ENCODE measurements around the gene HSD17B8.

Gene HSD17B8

DNA sequence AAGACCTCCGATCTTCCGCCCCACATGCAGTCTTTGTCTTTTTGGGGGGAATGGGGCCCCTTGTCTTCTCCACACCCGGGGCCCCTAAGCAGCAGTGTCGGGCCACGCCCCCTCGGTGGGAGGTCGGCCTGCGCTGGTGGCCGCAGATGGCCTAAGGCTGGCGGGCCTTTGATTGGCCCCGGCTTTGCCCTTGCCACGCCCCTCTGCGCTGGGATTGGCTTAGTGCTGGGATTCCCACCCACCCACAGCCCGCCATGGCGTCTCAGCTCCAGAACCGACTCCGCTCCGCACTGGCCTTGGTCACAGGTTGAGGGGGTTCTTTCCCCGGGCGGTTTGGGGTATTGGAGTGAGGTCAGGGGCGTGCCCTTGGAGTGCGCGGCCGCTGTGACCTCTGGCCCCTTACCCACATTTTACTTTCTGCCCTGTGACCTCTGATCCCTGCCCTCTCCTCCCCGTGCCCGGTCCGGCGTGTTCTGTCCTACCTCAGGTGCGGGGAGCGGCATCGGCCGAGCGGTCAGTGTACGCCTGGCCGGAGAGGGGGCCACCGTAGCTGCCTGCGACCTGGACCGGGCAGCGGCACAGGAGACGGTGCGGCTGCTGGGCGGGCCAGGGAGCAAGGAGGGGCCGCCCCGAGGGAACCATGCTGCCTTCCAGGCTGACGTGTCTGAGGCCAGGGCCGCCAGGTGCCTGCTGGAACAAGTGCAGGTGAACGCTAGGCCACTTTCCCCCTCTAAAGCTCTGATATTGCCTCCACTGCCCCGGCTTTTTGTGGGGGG, at the start of gene HSD17B8:
Gene HSD17B8, plus strand, starts transcription at position 241 of the 776 bp plus-strand sequence. Its CDS starts 14 bp downstream, at position 255.
- peak; percentile 95 for DNase-seq (ENCODE audit: low spot score)

GRCh38 chr6:33156561-33156960, 47.9 kb upstream of the HSD17B8 start:
- no peak for DNase-seq (ENCODE audit: low spot score)

GRCh38 chr6:33156964-33157363, 47.5 kb upstream of the HSD17B8 start:
- DNase-seq (ENCODE audit: low spot score) = no peak

GRCh38 chr6:33160096-33160495, 44.4 kb upstream of the HSD17B8 start:
- DNase-seq (ENCODE audit: low spot score) = no peak

- peak; percentile 90 for DNase-seq (ENCODE audit: low spot score)
These were observed 43.6 kb upstream of the HSD17B8 start for GRCh38 chr6:33160728-33161344.

GRCh38 chr6:33161354-33162331, 42.8 kb upstream of the HSD17B8 start:
- DNase-seq (ENCODE audit: low spot score) = peak; percentile 94

DNA sequence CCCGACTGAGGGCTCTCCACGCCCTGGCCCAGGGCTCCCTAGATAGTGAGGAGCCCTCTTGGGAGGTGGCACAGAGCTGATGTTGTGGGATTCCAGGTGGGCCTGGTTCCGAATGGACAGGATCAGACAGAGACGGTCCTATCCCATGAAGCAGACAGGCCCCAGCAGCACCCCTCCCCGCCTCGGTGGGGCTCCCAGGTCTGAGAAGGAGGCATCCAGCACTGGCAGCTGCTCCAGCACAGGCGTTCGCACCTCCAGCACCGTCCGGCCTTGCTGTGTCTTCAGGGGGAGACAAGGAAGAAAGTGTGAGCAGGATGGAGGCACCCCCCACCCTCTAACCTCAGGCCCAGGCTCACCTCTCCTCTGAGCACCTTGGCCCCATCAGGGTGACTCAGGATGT, 40.9 kb upstream of the HSD17B8 start:
- no peak for DNase-seq (ENCODE audit: low spot score)

GRCh38 chr6:33164176-33164575, 40.3 kb upstream of the HSD17B8 start:
- DNase-seq (ENCODE audit: low spot score) = no peak

GRCh38 chr6:33164665-33165373, 39.6 kb upstream of the HSD17B8 start:
- DNase-seq (ENCODE audit: low spot score) = no peak

- no peak for DNase-seq (ENCODE audit: low spot score)
These were observed 38.7 kb upstream of the HSD17B8 start for GRCh38 chr6:33165581-33166258.

DNA sequence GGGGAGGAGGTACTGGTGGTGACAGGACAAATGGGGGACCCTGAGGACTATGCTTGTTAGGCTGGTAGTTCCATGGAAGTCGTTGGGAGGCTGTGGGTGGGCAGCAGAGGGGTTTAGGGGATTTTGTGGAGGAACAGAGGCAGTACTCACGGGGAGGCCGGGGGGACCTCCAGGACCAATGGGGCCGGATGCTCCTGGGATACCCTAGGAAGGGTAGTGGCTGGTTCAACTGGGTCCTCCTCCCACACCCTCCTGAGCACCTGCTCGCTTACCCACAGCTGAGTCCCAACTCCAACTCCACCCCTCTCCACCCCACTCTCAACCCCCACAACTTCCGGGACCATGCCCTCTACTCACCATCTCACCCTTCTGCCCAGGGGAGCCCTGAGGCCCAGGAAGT, 38.1 kb upstream of the HSD17B8 start:
- no peak for DNase-seq (ENCODE audit: low spot score)

DNA sequence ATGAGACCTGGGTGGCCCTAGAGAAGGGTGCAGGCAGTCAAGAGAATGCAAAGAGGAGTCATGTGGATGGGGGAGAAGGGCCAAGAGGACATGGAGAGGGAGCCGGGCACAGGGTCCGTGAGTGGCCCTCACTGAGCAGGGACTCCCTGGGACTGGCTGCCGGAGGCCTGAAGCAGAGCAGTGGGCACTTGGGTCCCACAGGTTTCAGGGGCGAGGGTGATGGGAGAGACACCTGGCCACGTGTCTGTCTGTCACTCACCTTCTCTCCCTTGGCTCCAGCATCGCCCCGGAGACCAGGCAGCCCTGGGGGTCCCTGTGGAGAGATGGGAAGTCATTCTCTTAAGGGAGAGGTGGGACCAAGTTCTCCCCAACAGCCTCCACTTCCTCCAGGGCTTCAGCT, 37.6 kb upstream of the HSD17B8 start:
- no peak for DNase-seq (ENCODE audit: low spot score)

DNA sequence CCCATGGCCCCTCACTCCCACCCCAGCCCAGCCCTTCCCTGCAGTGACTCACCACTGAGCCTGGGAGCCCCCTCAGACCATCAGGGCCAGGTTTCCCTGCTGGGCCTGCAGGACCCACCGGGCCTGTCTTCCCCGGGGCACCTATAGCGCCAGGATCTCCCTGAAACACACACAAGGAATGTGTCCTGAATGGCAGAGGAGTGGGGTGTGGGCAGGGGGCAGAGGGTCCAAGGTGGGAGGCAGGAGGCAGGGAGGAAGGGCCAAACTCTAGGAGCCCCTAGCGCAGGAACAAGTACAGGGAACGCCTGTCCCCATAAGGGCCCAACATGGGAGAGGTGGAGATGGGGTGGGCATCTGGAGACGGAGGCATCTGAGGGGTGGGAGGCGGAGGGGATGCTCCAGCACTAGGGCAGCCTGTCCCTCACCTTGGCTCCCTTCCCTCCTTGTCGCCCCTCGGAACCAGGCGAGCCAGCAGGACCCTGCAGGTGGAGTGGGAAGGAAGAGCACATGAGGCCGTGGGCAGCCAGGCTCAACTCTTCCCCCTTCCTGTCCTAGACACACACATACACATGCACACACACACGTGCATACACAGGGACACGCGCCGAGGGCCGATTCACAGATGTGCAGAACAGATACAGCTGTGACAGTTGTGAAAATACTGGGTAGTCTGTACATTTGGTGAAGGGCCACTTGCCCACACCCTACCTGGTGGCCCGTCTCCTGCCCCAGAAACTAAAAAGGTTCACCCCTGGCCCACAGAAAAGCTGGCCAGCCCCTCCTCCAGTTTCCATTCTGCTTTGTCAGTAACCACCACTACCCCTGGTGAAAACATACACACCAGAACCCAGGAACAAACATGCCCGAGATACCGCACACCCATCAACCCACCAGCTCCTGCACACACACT, 36.8 kb upstream of the HSD17B8 start:
- DNase-seq (ENCODE audit: low spot score) = no peak

GRCh38 chr6:33168284-33168601, 36.2 kb upstream of the HSD17B8 start:
- DNase-seq (ENCODE audit: low spot score) = no peak

GRCh38 chr6:33168639-33169038, 35.8 kb upstream of the HSD17B8 start:
- DNase-seq (ENCODE audit: low spot score) = no peak

GRCh38 chr6:33169291-33170175, 34.9 kb upstream of the HSD17B8 start:
- no peak for DNase-seq (ENCODE audit: low spot score)

DNA sequence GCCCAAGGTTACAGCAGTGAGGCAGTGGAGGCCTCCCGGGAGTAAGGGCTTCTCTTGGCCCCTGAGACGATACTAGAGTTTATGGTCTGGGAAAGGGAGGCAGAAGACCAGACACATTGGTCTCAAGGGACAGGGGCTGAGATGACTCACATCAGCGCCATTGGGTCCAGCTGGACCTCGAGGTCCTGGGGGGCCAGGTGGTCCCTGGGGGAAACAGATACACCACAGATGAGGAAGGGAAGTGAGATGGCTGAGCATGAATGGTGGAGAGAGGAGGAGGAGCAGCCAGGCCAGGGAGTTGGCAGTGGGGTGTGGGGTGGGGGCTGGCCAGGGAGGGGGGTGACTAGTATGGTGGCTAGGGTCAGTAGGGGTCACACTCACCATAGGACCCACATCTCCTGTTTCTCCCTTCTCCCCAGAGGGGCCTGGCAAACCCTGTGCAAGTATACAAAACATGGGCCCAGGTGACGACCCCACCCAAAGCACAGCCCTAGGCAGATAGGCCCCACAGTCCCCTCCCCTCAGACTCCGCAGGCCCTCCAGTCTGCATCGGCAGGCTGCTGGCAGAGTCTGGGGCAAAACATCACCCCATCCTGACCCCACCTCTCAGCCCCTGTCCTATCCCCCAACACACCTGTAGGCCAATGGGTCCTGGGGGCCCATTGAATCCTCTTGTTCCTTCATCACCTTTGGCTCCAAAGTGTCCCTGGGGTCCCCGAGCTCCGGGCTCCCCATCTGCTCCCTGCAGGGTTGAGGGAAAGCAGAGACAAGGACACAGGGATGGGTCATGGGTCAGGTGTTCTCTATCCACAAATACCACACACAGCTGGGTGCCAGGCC, 34.1 kb upstream of the HSD17B8 start:
- no peak for DNase-seq (ENCODE audit: low spot score)

All from AG20443 (cell line).